OCI-LY7 (cell line): ENCODE data around the gene LYPLAL1. TPM values are rescaled to one million over a fixed set of nuclear protein-coding genes. Genes with fewer than 3 reads are reported as not detected.
"Not testable (repeated sequence)": the region's sequence is repeated elsewhere in the genome, so short reads cannot be mapped to it uniquely, and the experiment has no call there.

Experiments used
- BruUV-seq: library from RNA; stranded (reverse); fragments of 400-500 nt; replicated peaks from 2 replicates; lab custom pipeline; 2021; lab: Mats Ljungman, UMichigan
- CTCF ChIA-PET: fragments of 300-600 bp; sonication (Branson Sonifier 250); formaldehyde crosslinking; loops from one replicate; lab custom pipeline; 2022; ENCODE audit warnings: antibody characterized with exemption; ENCODE audit not compliant: unreplicated experiment; lab: Charles Lee
- POLR2A ChIA-PET: fragments of 300-600 bp; sonication (Branson Sonifier 250); formaldehyde crosslinking; loops from one replicate; lab custom pipeline; 2022; ENCODE audit warnings: antibody characterized with exemption; lab: Charles Lee
- DNase-seq: peaks from one replicate; pipeline ENCODE4 v3.0.0-alpha.2; 2015; ENCODE audit warnings: low spot score
- H2AFZ ChIP-seq: fragments of 200-600 bp; sonication (generic), shearing (Covaris generic); 2 replicates; pipeline ENCODE4 v1.6.1; 2014; ENCODE audit warnings: mild to moderate bottlenecking, antibody characterized with exemption, low read length, moderate library complexity
- H3K27ac ChIP-seq: fragments of 200-600 bp; sonication (generic); 2 replicates; pipeline ENCODE4 v1.5.1; 2014; ENCODE audit warnings: mixed run types, low read depth, mild to moderate bottlenecking, moderate library complexity, low read length, inconsistent platforms; ENCODE audit not compliant: poor library complexity, severe bottlenecking
- H3K36me3 ChIP-seq: fragments of 200-600 bp; sonication (generic); 2 replicates; pipeline ENCODE4 v1.6.1; 2014; ENCODE audit warnings: mild to moderate bottlenecking, antibody characterized with exemption, low read length, moderate library complexity, mixed read lengths; ENCODE audit not compliant: insufficient read depth
- H3K4me1 ChIP-seq: fragments of 200-600 bp; sonication (generic); 2 replicates; pipeline ENCODE4 v1.5.1; 2014; ENCODE audit warnings: mild to moderate bottlenecking, low read length; ENCODE audit not compliant: insufficient read depth, poor library complexity, severe bottlenecking
- H3K4me2 ChIP-seq: fragments of 200-600 bp; sonication (generic); 2 replicates; pipeline ENCODE4 v1.6.1; 2014; ENCODE audit warnings: mild to moderate bottlenecking, low read length
- H3K4me3 ChIP-seq: fragments of 200-600 bp; sonication (generic); 2 replicates; pipeline ENCODE4 v1.5.1; 2014; ENCODE audit warnings: mild to moderate bottlenecking, low read depth, low read length; ENCODE audit not compliant: poor library complexity, severe bottlenecking
- H3K79me2 ChIP-seq: fragments of 200-600 bp; sonication (generic); 2 replicates; pipeline ENCODE4 v1.6.1; 2016; ENCODE audit warnings: low read depth, mild to moderate bottlenecking, low read length, moderate library complexity, mixed read lengths; ENCODE audit not compliant: insufficient read depth
- H3K9me2 ChIP-seq: fragments of 200-600 bp; sonication (generic); 2 replicates; pipeline ENCODE4 v1.6.1; 2016; ENCODE audit warnings: mild to moderate bottlenecking, low read length, mixed read lengths; ENCODE audit not compliant: insufficient read depth
- H3K9me3 ChIP-seq: fragments of 200-600 bp; sonication (generic); 2 replicates; pipeline ENCODE4 v1.6.1; 2014; ENCODE audit warnings: mild to moderate bottlenecking, mixed run types, low read length, mixed read lengths
- H4K20me1 ChIP-seq: fragments of 200-600 bp; sonication (generic); 2 replicates; pipeline ENCODE4 v1.6.1; 2014; ENCODE audit warnings: mild to moderate bottlenecking, antibody characterized with exemption, low read length, moderate library complexity, mixed read lengths; ENCODE audit not compliant: insufficient read depth
- CTCF ChIP-seq: fragments of 200-600 bp; sonication (generic); conservative IDR thresholded peaks from 2 replicates; pipeline ENCODE4 v1.5.1; 2014; ENCODE audit warnings: mild to moderate bottlenecking, antibody characterized with exemption, low read length, moderate library complexity, mixed read lengths
- EZH2phosphoT487 ChIP-seq: fragments of 200-600 bp; sonication (generic); IDR thresholded peaks from 2 replicates; pipeline ENCODE4 v1.6.1; 2018; ENCODE audit warnings: low read depth, borderline replicate concordance, mild to moderate bottlenecking, mixed run types, antibody characterized with exemption, low read length, moderate library complexity, mixed read lengths
- intact Hi-C: fragments of 100-400 bp; cut with micrococcal nuclease; formaldehyde crosslinking; loops from one replicate; pipeline ENCODE4 v1.10.0; 2022; ENCODE audit not compliant: unreplicated experiment
- total RNA-seq, 2 experiments: library from RNA; depleted of rRNA in 1 of 2; stranded (reverse); fragments of >200 nt in 1 of 2; shearing (Covaris generic) in 1 of 2; gene quantifications; 2 replicates each; pipeline ENCODE4 v1.2.3, GENCODE V29; 2014 to 2022

The LYPLAL1 gene
- total RNA-seq, 2 experiments from 2014 or later: 19.6 to 32.1 TPM

DNA sequence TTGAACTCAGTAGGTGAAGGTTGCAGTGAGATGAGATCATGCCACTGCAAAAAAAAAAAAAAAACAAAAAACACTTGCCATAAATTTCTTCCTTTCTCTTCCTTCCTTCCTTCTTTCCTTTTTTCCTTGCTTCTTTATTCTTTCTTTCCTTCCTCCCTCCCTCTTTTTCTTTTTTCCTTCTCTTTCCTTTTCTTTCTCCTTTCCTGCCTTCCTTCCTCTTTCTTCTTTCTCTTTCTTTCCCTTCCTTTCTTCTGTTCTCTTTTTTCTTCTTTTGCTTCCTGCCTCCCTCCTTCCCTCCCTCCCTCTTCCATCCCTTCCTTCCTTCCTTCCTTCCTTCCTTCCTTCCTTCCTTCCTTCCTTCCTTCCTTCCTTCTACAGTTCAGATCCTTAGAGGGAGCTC is 71.2 kb downstream of the LYPLAL1 start:
- POLR2A ChIA-PET: interaction anchor here (0.6 to 0.7 kb wide), 6 partner anchors 13 to 787 kb away, joined by 3 to 6 read pairs (median 3); no protein-coding TSS in a partner anchor
- H3K27ac ChIP-seq: no peak overlapping the region
- no peaks in the 10 kb centered on the region for H3K4me1 ChIP-seq
- H4K20me1 ChIP-seq: no peaks in the 10 kb centered on the region
- no TSS peak for BruUV-seq
- CTCF ChIA-PET: no interaction called here
- no peak overlapping the region for H2AFZ ChIP-seq
- H3K4me2 ChIP-seq: no peak overlapping the region
- H3K36me3 ChIP-seq: no peaks in the 10 kb centered on the region
- no peak for DNase-seq
- TF ChIP-seq CTCF: no peak
- no peak for TF ChIP-seq EZH2phosphoT487
- H3K4me3 ChIP-seq: no peak overlapping the region
- no peaks in the 10 kb centered on the region for H3K9me3 ChIP-seq
- intact Hi-C loops: no loop called here
- no peaks in the 10 kb centered on the region for H3K79me2 ChIP-seq
- no peaks in the 10 kb centered on the region for H3K9me2 ChIP-seq

GRCh38 chr1:219247441-219247840 is 73.8 kb downstream of the LYPLAL1 start:
- no TSS peak for BruUV-seq
- CTCF ChIA-PET: no interaction called here
- intact Hi-C loops: no loop called here

DNA sequence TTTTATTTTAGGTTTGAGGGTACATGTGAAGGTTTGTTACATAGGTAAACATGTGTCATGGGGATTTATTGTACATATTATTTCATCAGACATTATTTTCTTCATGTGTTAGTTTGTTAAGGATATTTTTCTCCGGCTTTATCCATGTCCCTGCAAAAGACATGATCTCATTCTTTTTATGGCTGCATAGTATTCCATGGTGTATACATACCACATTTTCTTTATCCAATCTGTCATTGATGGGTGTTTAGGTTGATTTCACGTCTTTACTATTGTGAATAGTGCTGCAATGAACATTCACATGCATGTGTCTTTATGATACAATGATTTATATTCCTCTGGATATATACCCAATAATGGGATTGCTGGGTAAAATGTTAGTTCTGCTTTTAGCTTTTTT is 76.8 kb downstream of the LYPLAL1 start:
- H3K4me2 ChIP-seq, H3K4me1 ChIP-seq, H3K4me3 ChIP-seq, DNase-seq, POLR2A ChIA-PET, H3K27ac ChIP-seq, H3K9me3 ChIP-seq, H4K20me1 ChIP-seq, intact Hi-C loops, H3K79me2 ChIP-seq, H2AFZ ChIP-seq, H3K36me3 ChIP-seq, H3K9me2 ChIP-seq, CTCF ChIA-PET, BruUV-seq: not testable (repeated sequence)

More at GRCh38 chr1:219247441-219247840, 73.8 kb downstream of the LYPLAL1 start:
- Histone ChIP-seq H3K4me2 (no peak overlapping the region), H3K27ac (no peak overlapping the region), H2AFZ (no peak overlapping the region), H3K4me3 (no peak overlapping the region), H3K79me2 (no peaks in the 10 kb centered on the region), H3K9me2 (no peaks in the 10 kb centered on the region), H3K36me3 (no peaks in the 10 kb centered on the region), H3K4me1 (no peaks in the 10 kb centered on the region), H4K20me1 (no peaks in the 10 kb centered on the region), H3K9me3 (no peaks in the 10 kb centered on the region)
- POLR2A ChIA-PET: no interaction called here
- no peak for TF ChIP-seq EZH2phosphoT487
- TF ChIP-seq CTCF: no peak
- DNase-seq: no peak
